Measurements from ENCODE around the gene SLIT3.

The SLIT3 gene

GRCh38 chr5:169062690-169063089 lies 238.2 kb downstream of the SLIT3 start:
- no peaks in the 10 kb centered on the region for H3K9me3 Mint-ChIP-seq
- peak overlapping the region in 2 of 3 experiments; percentile 5 to 91 for H3K27ac Mint-ChIP-seq
- no peaks in the 10 kb centered on the region for H3K36me3 Mint-ChIP-seq (ENCODE audit: low read depth)
- H3K4me3 Mint-ChIP-seq, result no peak overlapping the region
- peaks cover 6% of the 10 kb centered on the region for H3K27me3 Mint-ChIP-seq (ENCODE audit: low read depth)
- no peak for TF ChIP-seq CTCF (IDR thresholded peaks at IDR 0.05; ENCODE audit: unreplicated experiment in 3 of 3)
- peaks cover 42% of the 10 kb centered on the region for H3K4me1 Mint-ChIP-seq

DNA sequence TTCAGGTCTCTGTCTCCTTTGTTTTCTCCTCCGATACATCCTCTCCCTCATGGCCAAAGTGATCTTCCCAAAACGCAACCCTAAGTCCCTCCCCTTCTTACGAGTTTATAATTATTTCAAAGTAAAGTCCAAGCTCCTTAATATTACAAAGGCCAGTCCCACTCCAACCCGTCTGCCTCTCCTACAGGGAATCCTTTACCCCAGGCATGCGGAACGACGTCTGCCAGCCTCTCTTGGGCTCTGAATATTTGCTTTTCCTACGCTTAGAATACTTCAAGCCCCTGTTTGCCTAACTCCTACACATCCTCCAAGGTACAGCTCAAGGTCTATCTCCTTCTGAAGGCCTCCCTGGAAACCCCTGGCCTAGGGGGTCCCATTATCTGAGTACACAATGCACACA lies 246.4 kb downstream of the SLIT3 start:
- Mint-ChIP-seq H3K4me3 (no peak overlapping the region), H3K9me3 (no peaks in the 10 kb centered on the region), H3K27ac (peak overlapping the region; percentile 44 to 87 (median 85)), H3K36me3 (ENCODE audit: low read depth) (no peaks in the 10 kb centered on the region), H3K27me3 (ENCODE audit: low read depth) (peaks cover 5% of the 10 kb centered on the region), H3K4me1 (peaks cover 62% of the 10 kb centered on the region)
- TF ChIP-seq CTCF (IDR thresholded peaks at IDR 0.05; ENCODE audit: unreplicated experiment in 3 of 3), result no peak

- H3K27ac Mint-ChIP-seq, result peak overlapping the region; percentile 75 to 90 (median 88)
- peak overlapping the region in 2 of 3 experiments; percentile 14 for H3K4me3 Mint-ChIP-seq
- H3K4me1 Mint-ChIP-seq, result peaks cover 67% of the 10 kb centered on the region
- no peaks in the 10 kb centered on the region for H3K9me3 Mint-ChIP-seq
- TF ChIP-seq CTCF (IDR thresholded peaks at IDR 0.05; ENCODE audit: unreplicated experiment in 3 of 3), result no peak
- H3K27me3 Mint-ChIP-seq (ENCODE audit: low read depth), result peaks cover 5% of the 10 kb centered on the region
- no peaks in the 10 kb centered on the region for H3K36me3 Mint-ChIP-seq (ENCODE audit: low read depth)
These were observed 248.7 kb downstream of the SLIT3 start for GRCh38 chr5:169052207-169052606.

DNA sequence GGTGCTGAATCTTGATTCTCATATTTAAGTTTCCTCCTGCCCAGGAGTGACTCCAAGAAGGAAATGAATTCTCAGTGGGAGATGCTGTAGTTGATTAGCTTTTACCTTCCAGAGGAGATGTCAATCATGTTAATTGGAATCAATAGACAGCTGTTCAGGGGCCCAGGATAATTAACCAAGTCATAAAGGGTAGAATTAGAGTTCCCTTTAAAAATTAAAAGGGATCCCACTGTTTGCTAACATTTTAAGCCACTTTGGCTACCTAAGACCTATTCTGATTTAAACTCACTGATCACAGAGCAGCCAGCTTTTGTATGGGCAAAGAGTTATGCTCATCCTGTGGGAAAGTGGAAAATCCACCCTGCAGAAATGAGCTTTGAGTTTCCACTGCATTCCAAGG lies 249.6 kb downstream of the SLIT3 start:
- Mint-ChIP-seq H3K27me3 (ENCODE audit: low read depth) (peaks cover 5% of the 10 kb centered on the region), H3K4me3 (no peak overlapping the region), H3K9me3 (no peaks in the 10 kb centered on the region), H3K4me1 (peaks cover 60% of the 10 kb centered on the region), H3K36me3 (ENCODE audit: low read depth) (no peaks in the 10 kb centered on the region), H3K27ac (peak overlapping the region; percentile 75 to 90 (median 88))
- TF ChIP-seq CTCF (IDR thresholded peaks at IDR 0.05; ENCODE audit: unreplicated experiment in 3 of 3), result no peak

DNA sequence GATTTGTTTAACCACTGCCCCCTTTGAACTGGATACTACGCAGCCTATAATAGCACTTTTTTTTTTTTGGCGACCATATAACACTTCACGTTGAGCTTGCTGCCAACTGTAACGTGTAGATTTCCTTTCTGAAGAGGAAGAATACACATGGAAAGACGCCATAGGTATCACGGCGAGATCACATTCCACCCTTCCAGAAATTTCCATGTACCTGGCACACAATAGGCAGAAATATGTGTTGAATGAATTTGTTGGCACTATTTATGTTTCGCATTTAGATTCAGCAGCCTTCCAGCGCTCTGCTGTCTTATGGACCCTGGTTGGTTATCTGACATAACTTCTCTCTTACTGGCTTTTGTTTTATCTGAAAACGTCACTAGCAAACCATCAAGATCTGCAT lies 250.3 kb downstream of the SLIT3 start:
- H3K9me3 Mint-ChIP-seq, result no peaks in the 10 kb centered on the region
- peaks cover 5% of the 10 kb centered on the region for H3K27me3 Mint-ChIP-seq (ENCODE audit: low read depth)
- no peaks in the 10 kb centered on the region for H3K36me3 Mint-ChIP-seq (ENCODE audit: low read depth)
- peak overlapping the region; percentile 75 to 90 (median 88) for H3K27ac Mint-ChIP-seq
- peaks cover 53% of the 10 kb centered on the region for H3K4me1 Mint-ChIP-seq
- H3K4me3 Mint-ChIP-seq, result no peak overlapping the region
- no peak for TF ChIP-seq CTCF (IDR thresholded peaks at IDR 0.05; ENCODE audit: unreplicated experiment in 3 of 3)

- Mint-ChIP-seq H3K27ac (peak overlapping the region; percentile 75 to 90 (median 88)), H3K4me1 (peaks cover 49% of the 10 kb centered on the region), H3K4me3 (no peak overlapping the region), H3K27me3 (ENCODE audit: low read depth) (peaks cover 5% of the 10 kb centered on the region), H3K36me3 (ENCODE audit: low read depth) (no peaks in the 10 kb centered on the region), H3K9me3 (no peaks in the 10 kb centered on the region)
- TF ChIP-seq CTCF (IDR thresholded peaks at IDR 0.05; ENCODE audit: unreplicated experiment in 3 of 3), result no peak
These were observed 250.8 kb downstream of the SLIT3 start for GRCh38 chr5:169050146-169050571.

All from nephron (organoid).